H1 (cell line): ENCODE data around the gene ITGAV. TPM values are rescaled to one million over a fixed set of nuclear protein-coding genes. Genes with fewer than 3 reads are reported as not detected.

Experiments used
- CTCF ChIA-PET: fragments of 300-600 bp; sonication (Branson Sonifier 250); formaldehyde crosslinking; loops from one replicate; lab custom pipeline; 2021; ENCODE audit not compliant: partially characterized antibody; lab: Charles Lee
- POLR2A ChIA-PET: fragments of 300-600 bp; sonication (Branson Sonifier 250); formaldehyde crosslinking; loops from one replicate; lab custom pipeline; 2021; ENCODE audit warnings: inconsistent platforms; ENCODE audit not compliant: partially characterized antibody; lab: Charles Lee
- DNase-seq, 2 experiments: peaks; one replicate each; pipeline versions ENCODE4 v3.0.0 to v3.0.0-alpha.2; 2010 to 2022; ENCODE audit warnings: low spot score in 2 of 2, low read depth in 1 of 2, mixed read lengths in 1 of 2
- FAIRE-seq: peaks from 2 replicates; lab custom pipeline; 2011; peaks lifted over from hg19 to GRCh38; lab: Jason Lieb, UNC
- H2AFZ ChIP-seq: 2 replicates; pipeline ENCODE4 v1.8.1; 2012; ENCODE audit warnings: low read length, inconsistent platforms
- H2AK5ac ChIP-seq: 2 replicates; pipeline ENCODE4 v1.6.1; 2013; ENCODE audit warnings: low read depth, low read length
- H2BK120ac ChIP-seq: replicated peaks from 2 replicates; pipeline ENCODE3; 2013; ENCODE audit warnings: low read depth, low read length, inconsistent platforms
- H2BK12ac ChIP-seq: 2 replicates; pipeline ENCODE4 v1.6.1; 2013; ENCODE audit warnings: low read depth, low read length
- H2BK15ac ChIP-seq: 2 replicates; pipeline ENCODE4 v1.6.1; 2013; ENCODE audit warnings: low read length
- H2BK20ac ChIP-seq: 2 replicates; pipeline ENCODE4 v1.6.1; 2013; ENCODE audit warnings: low read length
- H2BK5ac ChIP-seq: 2 replicates; pipeline ENCODE4 v1.6.1; 2013; ENCODE audit warnings: low read depth, low read length
- H3K14ac ChIP-seq: 2 replicates; pipeline ENCODE4 v1.6.1; 2013; ENCODE audit warnings: inconsistent platforms; ENCODE audit not compliant: insufficient read length
- H3K18ac ChIP-seq: 2 replicates; pipeline ENCODE4 v1.6.1; 2013; ENCODE audit warnings: low read length; ENCODE audit errors: extremely low read depth
- H3K23ac ChIP-seq: 2 replicates; pipeline ENCODE4 v1.6.1; 2013; ENCODE audit warnings: inconsistent platforms; ENCODE audit not compliant: insufficient read length
- H3K23me2 ChIP-seq: 2 replicates; pipeline ENCODE4 v1.6.1; 2013; ENCODE audit warnings: low read depth, low read length
- H3K27ac ChIP-seq: 2 replicates; pipeline ENCODE4 v1.6.1; 2011; ENCODE audit warnings: low read depth, low read length, inconsistent platforms
- H3K27me3 ChIP-seq, 4 experiments: replicated peaks in 1 of 4; 1 replicate in 1 of 4; 2 replicates in 3 of 4; pipeline versions ENCODE4 v1.6.1 to v1.8.1; 2011 to 2013; ENCODE audit warnings: low read length in 3 of 4, mild to moderate bottlenecking in 3 of 4, inconsistent platforms in 2 of 4, mixed read lengths in 2 of 4, moderate library complexity in 1 of 4; ENCODE audit not compliant: control insufficient read depth in 3 of 4, insufficient read depth in 3 of 4; ENCODE audit errors: extremely low read depth in 1 of 4
- H3K36me3 ChIP-seq, 4 experiments: 2 replicates each; pipeline versions ENCODE4 v1.6.1 to v1.8.1; 2011 to 2013; ENCODE audit warnings: mild to moderate bottlenecking in 4 of 4, low read length in 3 of 4, moderate library complexity in 2 of 4, control low read depth in 1 of 4, inconsistent platforms in 1 of 4; ENCODE audit not compliant: insufficient read depth in 4 of 4, control insufficient read depth in 2 of 4
- H3K4ac ChIP-seq: replicated peaks from 2 replicates; pipeline ENCODE3; 2013; ENCODE audit warnings: low read length, low read depth, mixed read lengths, inconsistent platforms; ENCODE audit not compliant: insufficient read length
- H3K4me1 ChIP-seq, 4 experiments: replicated peaks in 1 of 4; 1 replicate in 1 of 4; 2 replicates in 3 of 4; pipeline versions ENCODE4 v1.6.1 to v1.8.1; 2011 to 2013; ENCODE audit warnings: low read length in 3 of 4, inconsistent platforms in 2 of 4, mixed read lengths in 1 of 4; ENCODE audit not compliant: insufficient read depth in 4 of 4, control insufficient read depth in 3 of 4
- H3K4me2 ChIP-seq, 2 experiments: 2 replicates each; pipeline versions ENCODE4 v1.6.1 to v1.8.1; 2011 to 2013; ENCODE audit warnings: low read depth in 2 of 2, low read length in 2 of 2, control low read depth in 1 of 2, inconsistent platforms in 1 of 2, mild to moderate bottlenecking in 1 of 2; ENCODE audit not compliant: insufficient read depth in 1 of 2
- H3K4me3 ChIP-seq, 4 experiments: fragments of 200-600, 300-600 bp in 1 of 4; sonication (generic), shearing (Covaris generic), sonication (Bioruptor Twin) in 1 of 4; 2 replicates each; pipeline versions ENCODE4 v1.5.1 to v1.8.1; 2011 to 2016; ENCODE audit warnings: low read length in 4 of 4, low read depth in 3 of 4, control low read depth in 2 of 4, inconsistent platforms in 2 of 4, mild to moderate bottlenecking in 2 of 4, mixed read lengths in 1 of 4, moderate library complexity in 1 of 4; ENCODE audit not compliant: insufficient read depth in 2 of 4; ENCODE audit errors: extremely low read depth in 1 of 4
- H3K56ac ChIP-seq: replicated peaks from 2 replicates; pipeline ENCODE3; 2013; ENCODE audit warnings: low read depth, mild to moderate bottlenecking, mixed read lengths, low read length, inconsistent platforms; ENCODE audit not compliant: insufficient read length
- H3K79me1 ChIP-seq: 2 replicates; pipeline ENCODE4 v1.6.1; 2013; ENCODE audit warnings: low read depth, low read length, control low read depth
- H3K79me2 ChIP-seq, 2 experiments: 2 replicates each; pipeline versions ENCODE4 v1.6.1 to v1.8.1; 2012 to 2013; ENCODE audit warnings: low read length in 2 of 2, mild to moderate bottlenecking in 2 of 2, inconsistent platforms in 1 of 2; ENCODE audit not compliant: insufficient read depth in 2 of 2, control insufficient read depth in 1 of 2
- H3K9ac ChIP-seq, 4 experiments: replicated peaks in 1 of 4; 1 replicate in 1 of 4; 2 replicates in 3 of 4; pipeline versions ENCODE4 v1.6.1 to v1.8.1; 2011 to 2013; ENCODE audit warnings: low read depth in 3 of 4, low read length in 3 of 4, control low read depth in 2 of 4, mild to moderate bottlenecking in 2 of 4, moderate library complexity in 2 of 4, inconsistent platforms in 1 of 4; ENCODE audit errors: extremely low read depth in 1 of 4
- H3K9me3 ChIP-seq, 2 experiments: 2 replicates each; pipeline versions ENCODE4 v1.6.1 to v1.8.1; 2012 to 2013; ENCODE audit warnings: mild to moderate bottlenecking in 2 of 2, moderate library complexity in 2 of 2, control low read depth in 1 of 2, inconsistent platforms in 1 of 2, low read depth in 1 of 2, low read length in 1 of 2, mixed read lengths in 1 of 2; ENCODE audit not compliant: insufficient read depth in 2 of 2
- H4K20me1 ChIP-seq, 2 experiments: replicated peaks in 1 of 2; 2 replicates each; pipeline versions ENCODE3 to v1.8.1; 2011 to 2013; ENCODE audit warnings: inconsistent platforms in 2 of 2, low read length in 2 of 2, mild to moderate bottlenecking in 1 of 2; ENCODE audit not compliant: insufficient read depth in 2 of 2, control insufficient read depth in 1 of 2
- H4K5ac ChIP-seq: 2 replicates; pipeline ENCODE4 v1.6.1; 2013; ENCODE audit warnings: low read length, low read depth, mixed read lengths, inconsistent platforms; ENCODE audit not compliant: insufficient read length
- H4K8ac ChIP-seq: 2 replicates; pipeline ENCODE4 v1.8.0; 2013; ENCODE audit warnings: mild to moderate bottlenecking, moderate library complexity, low read length, inconsistent platforms; ENCODE audit not compliant: insufficient read depth; ENCODE audit errors: extremely low read depth
- H4K91ac ChIP-seq: replicated peaks from 2 replicates; pipeline ENCODE3; 2013; ENCODE audit warnings: low read length, mixed read lengths, inconsistent platforms; ENCODE audit not compliant: insufficient read length
- JUND ChIP-seq: IDR thresholded peaks from 2 replicates; pipeline ENCODE4 v1.6.1; 2011; ENCODE audit warnings: mild to moderate bottlenecking, improper control_type of control experiment, low read length
- MAFK ChIP-seq: IDR thresholded peaks from 2 replicates; pipeline ENCODE4 v1.6.1; 2012; ENCODE audit warnings: low read depth, mild to moderate bottlenecking, improper control_type of control experiment, low read length
- SP1 ChIP-seq: IDR thresholded peaks from 2 replicates; pipeline ENCODE4 v1.6.1; 2011; ENCODE audit warnings: low read depth, low read length
- SRF ChIP-seq: IDR thresholded peaks from 2 replicates; pipeline ENCODE4 v1.6.1; 2011; ENCODE audit warnings: mild to moderate bottlenecking, low read depth, low read length, moderate library complexity
- WGBS, 2 experiments: shearing (Covaris generic) in 1 of 2; methylation state at CpG; one replicate each; pipeline versions ENCODE4 v1.1.6 to v1.1.7; 2013 to 2015; ENCODE audit warnings: low lambda C conversion rate in 2 of 2, mixed read lengths in 2 of 2, inconsistent platforms in 1 of 2, low coverage in 1 of 2, missing lambda C conversion rate in 1 of 2; ENCODE audit not compliant: insufficient replicate concordance in 2 of 2, insufficient coverage in 1 of 2, insufficient read length in 1 of 2; ENCODE audit errors: extremely low coverage in 1 of 2, missing lambda C conversion rate in 1 of 2; 5-methylcytosine and 5-hydroxymethylcytosine counted together
- polyA plus RNA-seq, 7 experiments: library from polyadenylated mRNA; depleted of rRNA in 3 of 7; stranded (reverse) in 5 of 7; unstranded in 2 of 7; fragments of >200 nt in 5 of 7; fragments of 200-250 nt in 2 of 7; gene quantifications; 1 replicate in 5 of 7; 2 replicates in 1 of 7; 4 replicates in 1 of 7; pipeline versions ENCODE4 v1.2.1 to v1.2.3, GENCODE V29; 2011 to 2013; ENCODE audit warnings: missing spikeins in 2 of 7, mixed read lengths in 2 of 7
- total RNA-seq: library from RNA; stranded (reverse); fragmentation: NEBNext Ultra II Directional; extraction: Animal tissue kit (Norgen Biotek cat#: 25700); gene quantifications from 2 replicates; pipeline ENCODE4 v1.2.1, GENCODE V29; 2021

ITGAV gene
- total and polyA plus RNA-seq, 2 of the 8 experiments (the other 6 are each of a cell fraction or from before 2014, with no cell fraction given): 11.7 to 42.4 TPM

DNA sequence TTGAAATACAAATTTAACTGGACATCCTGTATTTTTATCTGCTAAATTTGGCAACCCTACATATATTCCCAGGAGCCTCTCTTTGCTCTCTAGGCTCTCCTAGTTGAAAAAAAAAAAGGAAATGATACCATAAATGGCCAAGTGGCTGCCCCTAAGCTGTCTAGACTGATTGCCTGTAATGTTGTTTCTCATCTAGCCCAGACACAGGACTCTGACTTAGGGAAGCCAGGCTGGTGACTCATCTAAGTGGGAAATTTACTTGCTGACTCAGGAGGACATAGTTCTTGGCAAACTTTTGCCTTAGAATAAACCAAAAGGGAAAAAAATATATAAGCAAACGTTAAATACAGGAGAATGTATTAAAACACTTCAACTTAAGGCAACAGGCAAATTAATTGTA, 14.6 kb upstream of the ITGAV start:
- no peak overlapping the region for H3K4ac ChIP-seq
- H3K9ac ChIP-seq: no peak overlapping the region
- H3K23ac ChIP-seq: no peak overlapping the region
- H3K14ac ChIP-seq: no peak overlapping the region
- H2BK20ac ChIP-seq: no peak overlapping the region
- H3K79me2 ChIP-seq: no peaks in the 10 kb centered on the region
- no peak overlapping the region for H2BK15ac ChIP-seq
- H3K23me2 ChIP-seq: no peaks in the 10 kb centered on the region
- no peak overlapping the region for H4K91ac ChIP-seq
- no peaks in the 10 kb centered on the region for H3K79me1 ChIP-seq
- H4K20me1 ChIP-seq: no peaks in the 10 kb centered on the region
- DNase-seq (no peak), FAIRE-seq (no peak)
- H3K56ac ChIP-seq: no peak overlapping the region
- H3K4me2 ChIP-seq: no peak overlapping the region
- H2BK120ac ChIP-seq: no peak overlapping the region
- no peak overlapping the region for H3K27ac ChIP-seq
- H3K27me3 ChIP-seq: no peaks in the 10 kb centered on the region
- H3K4me1 ChIP-seq: no peaks in the 10 kb centered on the region; a peak in 1 of 7 replicates
- no peak overlapping the region for H3K4me3 ChIP-seq
- no peak overlapping the region for H3K18ac ChIP-seq
- no peaks in the 10 kb centered on the region for H3K9me3 ChIP-seq
- H2AK5ac ChIP-seq: no peak overlapping the region
- 71% methylated on average over 1 of the region's 1 CpG; no CpG with 5 or more reads in 1 of the 2 experiments for WGBS, 2 experiments
- H2AFZ ChIP-seq: no peak overlapping the region
- no peak overlapping the region for H2BK5ac ChIP-seq
- TF ChIP-seq SRF (peak; percentile 77), JUND (0 out of 2 replicates have a peak, but pooled peaks have one; percentile 14), MAFK (peak; percentile 46; the same call in 1 of the 2 replicates), SP1 (no peak)
- H4K5ac ChIP-seq: no peak overlapping the region
- H3K36me3 ChIP-seq: no peaks in the 10 kb centered on the region
- no peak overlapping the region for H2BK12ac ChIP-seq
- CTCF ChIA-PET: interaction anchor here (1.0 to 2.8 kb wide), 2 partner anchors 71 to 206 kb away, joined by 3 to 9 read pairs; no protein-coding TSS in a partner anchor
- no peak overlapping the region for H4K8ac ChIP-seq
- POLR2A ChIA-PET: interaction anchor here (0.6 to 3.5 kb wide), 2 partner anchors 15 to 108 kb away, joined by 3 to 11 read pairs; partner anchors contain the start of gene ITGAV
